Activated CD8-positive, alpha-beta T cell treated with anti-CD3 and anti-CD28 coated beads, Interleukin-2, amount 10 ng/mL, durations not matched to agents 7 days and 5 days (primary cell): Measurements from ENCODE around the gene MN1. TPM values are rescaled to one million over a fixed set of nuclear protein-coding genes. Genes with fewer than 3 reads are reported as not detected.

Experiments
- ATAC-seq: fragments of 150-1000 bp; cut with Tn5 transposase; one replicate; pipeline ENCODE4 v1.10.0; 2021; ENCODE audit warnings: moderate library complexity
- CTCF ChIA-PET: fragments of 350-600 bp; sonication (Branson Sonifier 250); formaldehyde crosslinking; loops from one replicate; lab custom pipeline; 2021; ENCODE audit warnings: antibody characterized with exemption; lab: Charles Lee
- POLR2A ChIA-PET: fragments of 350-600 bp; sonication (Branson Sonifier 250); formaldehyde crosslinking; loops from one replicate; lab custom pipeline; 2021; ENCODE audit warnings: antibody characterized with exemption; lab: Charles Lee
- DNase-seq: peaks from one replicate; pipeline ENCODE4 v3.0.0-alpha.2; 2020
- H3K27ac Mint-ChIP-seq: one replicate; pipeline ENCODE4 v1.8.0; 2021; ENCODE audit warnings: mild to moderate bottlenecking, mixed read lengths
- H3K27me3 Mint-ChIP-seq: one replicate; pipeline ENCODE4 v1.8.0; 2021; ENCODE audit warnings: low read depth, mixed read lengths
- H3K36me3 Mint-ChIP-seq: one replicate; pipeline ENCODE4 v1.8.0; 2021; ENCODE audit warnings: low read depth, mixed read lengths
- H3K4me1 Mint-ChIP-seq: one replicate; pipeline ENCODE4 v1.8.0; 2021; ENCODE audit warnings: low read depth, mixed read lengths
- H3K4me3 Mint-ChIP-seq: one replicate; pipeline ENCODE4 v1.8.0; 2021; ENCODE audit warnings: mild to moderate bottlenecking, mixed read lengths
- H3K9me3 Mint-ChIP-seq: one replicate; pipeline ENCODE4 v1.8.0; 2022; ENCODE audit warnings: mixed read lengths; ENCODE audit not compliant: insufficient read depth
- total RNA-seq, 2 experiments: library from RNA; stranded (reverse); gene quantifications; one replicate each; pipeline ENCODE4 v1.2.3, GENCODE V29; 2021

MN1 gene
- total RNA-seq, 2 experiments from 2014 or later: 0.11 to 0.13 TPM

DNA sequence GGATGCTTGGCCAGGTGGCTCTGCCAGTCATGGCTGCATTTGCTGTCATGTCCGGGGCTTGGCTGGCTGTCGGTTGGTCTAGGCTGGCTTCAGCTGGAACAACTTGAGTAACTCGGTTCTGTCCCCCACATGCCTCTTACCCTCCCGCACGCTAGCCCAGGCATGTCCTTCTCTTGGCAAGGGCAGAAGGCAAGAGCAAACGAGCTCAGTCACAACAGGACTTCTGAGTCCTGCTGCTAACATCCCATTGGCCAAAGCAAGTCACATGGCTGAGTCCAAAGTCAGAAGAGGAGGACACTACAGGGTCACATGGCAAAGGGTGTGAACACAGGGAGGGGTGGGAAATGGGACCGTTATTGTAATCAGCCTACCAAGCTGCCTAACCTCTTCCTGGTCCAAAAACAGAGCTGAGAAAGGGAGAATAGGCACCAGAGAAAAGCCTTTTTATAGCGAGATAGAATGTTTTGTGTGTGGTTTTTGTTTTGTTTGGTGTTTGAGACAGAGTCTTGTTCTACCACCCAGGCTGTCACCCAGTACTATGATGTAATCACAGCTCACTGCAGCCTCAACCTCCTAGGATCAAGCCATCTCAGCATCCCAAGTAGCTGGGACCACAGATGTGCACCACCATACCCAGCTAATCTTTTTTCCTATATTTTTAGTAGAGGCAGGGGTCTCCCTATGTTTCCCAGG is 81.9 kb downstream of the MN1 start:
- H3K9me3 Mint-ChIP-seq: no peaks in the 10 kb centered on the region
- H3K27me3 Mint-ChIP-seq: peaks cover 2% of the 10 kb centered on the region
- DNase-seq (no peak), ATAC-seq (no peak)
- H3K27ac Mint-ChIP-seq: no peak overlapping the region
- ChIA-PET CTCF (no interaction called here), POLR2A (no interaction called here)
- no peaks in the 10 kb centered on the region for H3K4me1 Mint-ChIP-seq
- no peak overlapping the region for H3K4me3 Mint-ChIP-seq
- H3K36me3 Mint-ChIP-seq: no peaks in the 10 kb centered on the region

DNA sequence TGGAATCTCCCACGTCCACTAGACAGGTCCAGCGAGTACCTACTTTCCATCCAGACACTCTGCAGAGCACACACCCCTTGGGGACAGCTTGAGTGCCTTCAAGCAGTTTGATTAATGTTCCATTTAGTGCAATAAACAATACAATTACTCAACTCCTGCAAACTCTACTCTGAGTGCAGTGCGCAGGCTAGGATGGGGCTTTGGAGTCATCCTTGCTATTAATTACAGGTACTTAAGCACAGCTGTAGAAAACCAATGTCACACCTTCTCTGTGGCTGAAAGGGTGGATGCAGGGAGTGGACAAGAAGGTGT is 82.6 kb downstream of the MN1 start:
- ATAC-seq (no peak), DNase-seq (no peak)
- CTCF ChIA-PET: no interaction called here
- Mint-ChIP-seq H3K36me3 (no peaks in the 10 kb centered on the region), H3K4me3 (no peak overlapping the region), H3K27ac (no peak overlapping the region), H3K27me3 (peaks cover 2% of the 10 kb centered on the region), H3K9me3 (no peaks in the 10 kb centered on the region), H3K4me1 (no peaks in the 10 kb centered on the region)
- POLR2A ChIA-PET: no interaction called here

DNA sequence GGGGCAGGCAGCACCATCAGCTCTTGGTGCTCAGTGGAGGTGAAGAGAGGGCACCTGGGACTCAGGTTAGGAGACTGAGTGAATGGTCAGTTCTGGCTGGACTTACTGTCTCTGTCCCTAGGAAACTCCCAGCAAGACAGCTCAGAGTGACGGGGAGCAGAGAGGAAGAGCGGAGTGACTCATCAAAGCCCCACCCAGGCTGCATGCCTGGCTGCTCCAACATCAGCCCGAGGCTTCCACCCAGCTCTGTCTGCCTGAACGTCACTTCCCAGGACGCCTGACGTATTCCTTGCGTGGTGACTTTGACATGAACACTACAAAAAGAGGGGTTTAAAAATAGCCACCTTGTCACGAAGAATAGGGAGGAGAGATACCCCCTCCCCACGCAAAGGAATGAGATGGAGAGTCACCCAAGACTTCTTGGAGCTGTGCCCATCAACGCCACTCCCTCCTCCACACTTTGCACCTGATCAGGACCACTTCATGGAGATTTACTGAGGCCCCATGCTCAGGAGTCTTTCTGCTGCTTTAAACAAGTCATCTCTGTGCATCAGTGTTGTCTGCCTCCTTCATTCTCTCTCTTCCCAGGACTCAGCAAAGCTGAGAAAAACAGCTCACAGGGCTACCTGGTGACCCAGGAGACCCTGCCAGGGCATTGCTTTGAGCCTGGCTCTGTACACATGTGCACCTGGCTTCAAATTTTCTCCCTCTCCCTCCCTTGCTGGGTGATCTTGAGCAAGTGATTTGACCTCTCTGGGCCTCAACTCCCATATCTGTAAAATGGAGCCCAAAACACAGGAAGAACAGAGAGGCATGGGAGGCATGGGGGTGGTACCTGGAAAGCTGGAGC is 83.1 kb downstream of the MN1 start:
- no peaks in the 10 kb centered on the region for H3K27me3 Mint-ChIP-seq
- ATAC-seq: no peak
- H3K36me3 Mint-ChIP-seq: no peaks in the 10 kb centered on the region
- H3K9me3 Mint-ChIP-seq: no peaks in the 10 kb centered on the region
- H3K4me3 Mint-ChIP-seq: no peak overlapping the region
- no peaks in the 10 kb centered on the region for H3K4me1 Mint-ChIP-seq
- CTCF ChIA-PET: no interaction called here
- POLR2A ChIA-PET: no interaction called here
- no peak overlapping the region for H3K27ac Mint-ChIP-seq
- no peak for DNase-seq

DNA sequence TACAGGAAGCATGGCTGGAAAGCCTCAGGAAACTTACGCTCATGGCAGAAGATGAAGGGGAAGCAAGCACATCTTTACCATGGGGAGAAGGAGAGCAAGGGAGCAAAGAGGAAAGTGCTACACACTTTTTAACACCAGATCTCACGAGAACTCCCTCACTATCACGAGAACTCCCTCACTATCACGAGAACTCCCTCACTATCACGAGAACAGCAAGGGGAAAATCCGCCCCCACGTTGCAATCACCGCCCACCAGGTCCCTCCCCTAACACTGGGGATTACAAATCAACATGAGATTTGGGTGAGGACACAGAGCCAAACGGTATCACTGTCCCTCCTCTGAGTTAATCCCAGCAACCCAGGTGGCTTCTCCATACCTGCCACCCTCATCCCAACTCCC is 84.5 kb downstream of the MN1 start:
- no peak overlapping the region for H3K4me3 Mint-ChIP-seq
- ATAC-seq (no peak), DNase-seq (no peak)
- ChIA-PET CTCF (no interaction called here), POLR2A (no interaction called here)
- H3K27me3 Mint-ChIP-seq: no peaks in the 10 kb centered on the region
- no peak overlapping the region for H3K27ac Mint-ChIP-seq
- no peaks in the 10 kb centered on the region for H3K4me1 Mint-ChIP-seq
- H3K9me3 Mint-ChIP-seq: no peaks in the 10 kb centered on the region
- H3K36me3 Mint-ChIP-seq: no peaks in the 10 kb centered on the region

DNA sequence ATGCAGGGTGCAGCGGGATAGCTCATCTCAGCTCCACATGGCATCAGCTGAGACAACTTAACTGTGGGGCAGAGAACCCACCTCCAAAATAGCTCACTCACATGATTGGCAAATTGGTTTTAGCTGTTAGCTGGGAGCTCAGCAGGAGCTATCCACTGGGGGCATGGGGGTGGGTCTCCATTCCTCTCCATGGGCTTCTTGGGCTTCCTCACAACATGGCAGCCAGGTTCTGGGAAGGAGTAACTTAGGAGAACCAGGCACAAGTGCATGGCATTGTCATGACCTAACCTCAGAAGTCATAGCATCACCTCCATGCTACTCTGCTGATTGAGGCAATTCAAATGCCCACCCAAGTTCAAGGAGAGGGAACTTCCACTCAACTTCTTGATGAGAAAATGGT is 85.5 kb downstream of the MN1 start:
- no peaks in the 10 kb centered on the region for H3K4me1 Mint-ChIP-seq
- ChIA-PET CTCF (no interaction called here), POLR2A (no interaction called here)
- H3K4me3 Mint-ChIP-seq: no peak overlapping the region
- DNase-seq (no peak), ATAC-seq (no peak)
- no peak overlapping the region for H3K27ac Mint-ChIP-seq
- H3K27me3 Mint-ChIP-seq: no peaks in the 10 kb centered on the region
- no peaks in the 10 kb centered on the region for H3K36me3 Mint-ChIP-seq
- H3K9me3 Mint-ChIP-seq: no peaks in the 10 kb centered on the region

DNA sequence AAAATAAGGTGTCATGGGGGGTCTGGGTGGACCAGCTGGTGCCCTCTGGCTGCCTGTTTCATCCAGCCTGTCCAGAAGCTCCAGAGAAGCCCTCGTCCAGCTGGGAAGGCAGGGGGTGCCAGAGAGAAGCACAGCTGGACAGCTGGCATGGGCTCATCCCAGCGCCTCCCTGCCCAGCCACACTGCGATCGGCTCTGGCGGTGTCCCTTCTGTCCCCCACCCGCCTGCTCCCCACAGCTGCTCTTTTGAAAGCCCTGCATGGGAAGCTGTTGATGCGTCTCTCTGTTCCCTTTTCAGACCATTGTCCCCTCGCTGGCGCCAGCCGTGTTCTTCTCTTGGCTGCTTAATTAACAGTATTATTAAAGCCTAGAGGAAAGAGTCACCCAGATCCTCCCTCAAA is 86.5 kb downstream of the MN1 start:
- CTCF ChIA-PET: no interaction called here
- POLR2A ChIA-PET: no interaction called here
- Mint-ChIP-seq H3K4me1 (peaks cover 5% of the 10 kb centered on the region), H3K4me3 (no peak overlapping the region), H3K36me3 (no peaks in the 10 kb centered on the region), H3K27me3 (no peaks in the 10 kb centered on the region), H3K27ac (no peak overlapping the region), H3K9me3 (no peaks in the 10 kb centered on the region)
- ATAC-seq (no peak), DNase-seq (no peak)

DNA sequence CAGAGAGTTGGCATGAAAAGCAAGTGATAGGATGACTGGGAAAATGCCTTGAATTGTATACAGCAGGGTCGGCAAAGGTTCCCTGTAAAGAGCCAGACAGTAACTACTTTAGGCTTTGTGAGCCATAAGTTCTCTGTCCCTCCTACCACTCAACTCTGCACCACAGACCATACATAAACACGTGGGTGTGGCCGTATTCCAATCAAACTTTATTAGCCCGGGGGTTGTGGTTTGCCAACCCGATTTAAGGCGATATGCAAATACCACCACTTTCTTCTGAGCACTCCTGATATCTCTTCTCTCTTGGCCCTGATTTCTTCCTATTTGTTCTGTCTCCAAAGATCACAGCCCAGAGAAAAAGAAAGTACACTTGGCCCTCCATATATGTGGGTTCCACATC is 87.5 kb downstream of the MN1 start:
- no peak overlapping the region for H3K27ac Mint-ChIP-seq
- ChIA-PET CTCF (no interaction called here), POLR2A (interaction anchor here (0.6 kb wide), 1 partner anchor 285 kb away, joined by 3 read pairs; no protein-coding TSS in a partner anchor)
- H3K4me3 Mint-ChIP-seq: no peak overlapping the region
- H3K36me3 Mint-ChIP-seq: no peaks in the 10 kb centered on the region
- peaks cover 6% of the 10 kb centered on the region for H3K4me1 Mint-ChIP-seq
- H3K27me3 Mint-ChIP-seq: no peaks in the 10 kb centered on the region
- DNase-seq (no peak), ATAC-seq (no peak)
- H3K9me3 Mint-ChIP-seq: no peaks in the 10 kb centered on the region

DNA sequence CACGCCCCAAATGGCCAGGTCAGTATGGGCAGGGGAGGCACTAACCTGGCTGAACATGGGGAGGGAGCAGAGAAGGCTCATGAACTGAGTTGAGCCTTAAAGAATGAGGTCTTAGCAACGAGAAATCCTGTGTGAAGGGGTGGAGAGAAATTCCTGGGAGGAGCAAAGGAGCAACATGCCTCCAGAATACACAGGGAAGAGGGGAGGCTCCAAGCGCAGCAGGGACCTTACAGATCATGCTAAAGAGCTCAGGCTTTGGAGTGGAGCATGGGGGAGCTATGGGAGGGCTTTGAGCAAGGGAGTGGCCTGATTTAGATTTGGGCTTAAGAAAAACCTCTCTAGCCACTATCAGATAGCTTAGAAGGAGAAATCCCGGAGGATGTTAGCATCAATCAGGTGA is 88.1 kb downstream of the MN1 start:
- DNase-seq (no peak), ATAC-seq (no peak)
- Mint-ChIP-seq H3K27ac (no peak overlapping the region), H3K27me3 (no peaks in the 10 kb centered on the region), H3K9me3 (no peaks in the 10 kb centered on the region), H3K4me3 (no peak overlapping the region), H3K36me3 (no peaks in the 10 kb centered on the region), H3K4me1 (peaks cover 6% of the 10 kb centered on the region)
- CTCF ChIA-PET: no interaction called here
- POLR2A ChIA-PET: interaction anchor here (0.6 kb wide), 1 partner anchor 284 kb away, joined by 3 read pairs; no protein-coding TSS in a partner anchor

DNA sequence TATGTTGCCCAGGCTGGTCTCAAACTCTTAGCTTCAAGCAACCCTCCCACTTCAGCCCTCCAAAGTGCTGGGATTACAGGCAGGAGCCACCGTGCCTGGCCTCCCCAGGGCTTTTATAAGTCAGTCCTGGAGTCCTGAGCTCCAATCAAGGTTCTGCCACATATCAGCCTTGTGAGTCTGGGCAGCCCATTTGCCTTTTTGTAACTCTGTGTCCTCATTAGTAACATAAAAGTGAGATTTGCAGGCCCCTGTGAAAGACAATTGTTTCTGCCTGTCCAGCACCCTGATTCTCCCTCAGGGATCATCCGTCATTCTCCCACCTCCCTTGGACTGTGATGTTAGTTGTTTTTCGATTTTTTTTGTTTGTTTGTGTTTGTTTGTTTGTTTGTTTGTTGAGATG is 89.8 kb downstream of the MN1 start:
- Mint-ChIP-seq H3K9me3 (no peaks in the 10 kb centered on the region), H3K4me1 (peaks cover 6% of the 10 kb centered on the region), H3K36me3 (no peaks in the 10 kb centered on the region), H3K27me3 (no peaks in the 10 kb centered on the region), H3K4me3 (no peak overlapping the region), H3K27ac (no peak overlapping the region)
- ChIA-PET POLR2A (no interaction called here), CTCF (no interaction called here)
- DNase-seq (no peak), ATAC-seq (no peak)

DNA sequence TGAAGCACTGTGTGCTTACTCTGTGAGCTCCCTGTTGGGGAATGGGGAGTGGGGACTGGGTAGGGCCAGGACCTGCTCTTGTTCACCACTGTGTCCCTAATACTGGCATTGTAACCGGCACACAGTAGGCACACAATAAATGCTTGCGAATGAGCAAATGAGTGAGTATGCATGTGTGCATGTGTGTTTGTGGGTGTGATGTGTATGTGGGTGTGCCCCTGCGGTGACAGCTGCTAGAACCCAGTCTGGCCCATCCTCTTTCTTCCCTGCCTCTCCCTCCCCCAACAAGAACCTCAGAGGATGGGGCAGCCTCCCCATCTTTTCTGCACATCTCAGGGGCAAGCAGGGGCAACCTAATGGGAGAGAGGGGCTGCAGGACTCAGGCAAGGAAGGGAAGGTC is 90.5 kb downstream of the MN1 start:
- DNase-seq: no peak

DNA sequence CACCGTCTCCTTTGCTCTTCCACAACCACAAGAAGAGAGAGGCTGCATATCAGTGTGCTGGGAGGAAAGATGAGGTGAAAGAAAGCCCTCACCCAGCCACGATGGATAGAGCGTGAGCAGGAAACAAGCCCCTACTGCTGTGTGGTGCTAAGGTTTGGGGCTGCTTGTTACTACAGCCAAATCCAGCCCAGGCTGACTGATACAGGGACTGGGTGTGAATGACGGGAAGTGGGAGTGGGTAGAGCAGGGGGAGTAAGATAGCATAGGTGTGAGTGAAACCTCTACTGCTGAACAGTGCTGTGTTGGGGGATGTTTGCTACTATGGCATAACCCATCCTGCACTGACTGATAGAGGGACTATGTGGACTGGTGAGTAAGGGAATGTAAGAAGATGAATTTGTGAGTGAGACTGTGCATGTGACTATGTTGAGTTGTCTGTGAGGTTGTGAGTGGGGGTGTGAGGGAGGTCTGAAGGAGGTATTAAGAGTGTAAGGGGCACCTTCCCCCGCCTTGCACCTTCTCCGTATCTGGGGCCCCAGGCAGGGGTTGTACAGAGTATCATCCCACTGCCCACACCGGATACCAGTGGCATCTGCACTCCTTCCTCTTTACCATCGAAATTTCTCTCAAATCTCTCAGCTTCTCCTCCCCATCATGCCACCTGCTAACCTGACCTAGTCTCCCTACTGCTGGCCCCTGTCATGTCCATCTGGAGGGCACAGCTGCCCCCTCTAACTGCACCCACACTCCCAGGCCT is 91.5 kb downstream of the MN1 start:
- ChIA-PET CTCF (no interaction called here), POLR2A (no interaction called here)
- Mint-ChIP-seq H3K27me3 (no peaks in the 10 kb centered on the region), H3K36me3 (no peaks in the 10 kb centered on the region), H3K9me3 (no peaks in the 10 kb centered on the region), H3K27ac (no peak overlapping the region), H3K4me3 (no peak overlapping the region), H3K4me1 (peaks cover 6% of the 10 kb centered on the region)
- no peak for ATAC-seq
- DNase-seq: no peak

More for the DNA sequence above, 90.5 kb downstream of the MN1 start:
- Mint-ChIP-seq H3K27me3 (no peaks in the 10 kb centered on the region), H3K36me3 (no peaks in the 10 kb centered on the region), H3K4me3 (no peak overlapping the region), H3K27ac (no peak overlapping the region), H3K9me3 (no peaks in the 10 kb centered on the region), H3K4me1 (peaks cover 6% of the 10 kb centered on the region)
- ATAC-seq: no peak
- POLR2A ChIA-PET: no interaction called here
- CTCF ChIA-PET: no interaction called here

DNA sequence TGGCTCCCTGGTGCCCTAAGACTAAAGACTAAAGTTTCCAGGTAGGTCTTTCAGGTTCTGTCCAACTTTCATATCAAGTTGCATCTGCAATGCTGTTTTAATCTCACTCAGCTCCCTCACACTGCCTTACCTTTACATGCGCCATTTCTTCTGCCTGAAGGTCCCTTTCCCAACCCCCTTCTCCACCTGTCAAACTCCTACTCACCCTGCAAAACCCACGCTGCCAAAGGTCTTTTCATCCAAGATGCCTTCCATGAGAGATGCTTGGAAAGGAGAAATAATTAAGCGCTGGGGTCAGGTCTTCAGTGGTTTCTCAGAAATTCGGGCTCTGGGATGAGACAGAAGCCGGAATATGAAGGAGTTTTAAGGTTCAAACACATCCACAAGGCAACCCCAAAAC is 95.1 kb downstream of the MN1 start:
- Mint-ChIP-seq H3K4me3 (no peak overlapping the region), H3K36me3 (no peaks in the 10 kb centered on the region), H3K9me3 (no peaks in the 10 kb centered on the region), H3K4me1 (peaks cover 6% of the 10 kb centered on the region), H3K27me3 (no peaks in the 10 kb centered on the region), H3K27ac (no peak overlapping the region)
- CTCF ChIA-PET: no interaction called here
- POLR2A ChIA-PET: no interaction called here
- no peak for ATAC-seq
- no peak for DNase-seq
